Esophagus squamous epithelium (tissue), 5 donors: Measurements from ENCODE around the gene NRIP1. TPM values are rescaled to one million over a fixed set of nuclear protein-coding genes. Genes with fewer than 3 reads are reported as not detected.

Source experiments
- DNase-seq: peaks from one replicate; lab custom pipeline; 2025; lab: John Stamatoyannopoulos, UW
- H3K27ac ChIP-seq, 4 donors: fragments of 200-600 bp; sonication (generic); one replicate each; pipeline ENCODE4 v1.5.1; 2016 to 2019; ENCODE audit warnings: mild to moderate bottlenecking in 1 of 4
- H3K27me3 ChIP-seq, 4 donors: fragments of 200-600 bp; sonication (generic); 1 replicate in 3 of 4; 2 replicates in 1 of 4; pipeline versions ENCODE4 v1.5.1 to v1.6.0; 2017 to 2021; ENCODE audit warnings: antibody characterized with exemption in 1 of 4
- H3K36me3 ChIP-seq, 3 donors: fragments of 200-600 bp; sonication (generic); one replicate each; pipeline ENCODE4 v1.5.1; 2016 to 2019
- H3K4me1 ChIP-seq, 3 donors: fragments of 200-600 bp; sonication (generic); one replicate each; pipeline ENCODE4 v1.5.1; 2017 to 2019
- H3K4me3 ChIP-seq, 4 donors: fragments of 200-600 bp; sonication (generic); 1 replicate in 3 of 4; 2 replicates in 1 of 4; pipeline ENCODE4 v1.5.1; 2016 to 2019; ENCODE audit warnings: mild to moderate bottlenecking in 2 of 4, moderate library complexity in 1 of 4
- H3K9me3 ChIP-seq, 3 donors: fragments of 200-600 bp; sonication (generic); one replicate each; pipeline ENCODE4 v1.5.1; 2016 to 2019
- CTCF ChIP-seq, 6 experiments: fragments of 450-650 bp in 4 of 6; fragments of 200-600 bp in 2 of 6; sonication (generic) in 2 of 6; IDR thresholded peaks; one replicate each; pipeline ENCODE4 v1.5.1; 2016 to 2019; ENCODE audit warnings: antibody characterized with exemption in 6 of 6, mild to moderate bottlenecking in 4 of 6, moderate library complexity in 4 of 6
- POLR2A ChIP-seq, 4 donors: fragments of 450-650 bp; IDR thresholded peaks; one replicate each; pipeline ENCODE4 v1.6.1; 2017; ENCODE audit warnings: antibody characterized with exemption in 4 of 4, mild to moderate bottlenecking in 4 of 4, moderate library complexity in 3 of 4
- WGBS, 2 donors: methylation state at CpG; one replicate each; pipeline ENCODE4 v1.1.5; 2018; 5-methylcytosine and 5-hydroxymethylcytosine counted together
- intact Hi-C: fragments of 100-400 bp; cut with DNase I; formaldehyde crosslinking; loops from one replicate; pipeline ENCODE4 v1.15.0; 2022
- total RNA-seq, 4 donors: library from RNA; depleted of rRNA; stranded (reverse); fragments of >200 nt; gene quantifications; one replicate each; pipeline ENCODE4 v1.1.0, GENCODE V29; 2016
- donor health status: DM: yes; HTN: yes; CAD: no.

NRIP1 gene
- total RNA-seq, 4 donors from 2014 or later: 13.2 to 37.0 (median 31.1) TPM

GRCh38 chr21:15045017-15045416 lies 19.8 kb downstream of the NRIP1 start:
- Histone ChIP-seq H3K27me3 (no peaks in the 10 kb centered on the region), H3K27ac (no peak overlapping the region), H3K36me3 (peaks cover 0 to 18% (median 0%) of the 10 kb centered on the region in 3 donors), H3K9me3 (no peaks in the 10 kb centered on the region), H3K4me3 (no peak overlapping the region), H3K4me1 (peaks cover 0 to 9% (median 0%) of the 10 kb centered on the region in 3 donors)
- intact Hi-C loops: no loop called here
- no peak for DNase-seq
- no peak for TF ChIP-seq CTCF (IDR thresholded peaks at IDR 0.05)
- no peak for TF ChIP-seq POLR2A (IDR thresholded peaks at IDR 0.05)
- WGBS, 2 donors: 93 to 94% methylated on average over 3 of the region's 3 CpGs

GRCh38 chr21:15042531-15042930 lies 22.3 kb downstream of the NRIP1 start:
- no peak overlapping the region for H3K4me3 ChIP-seq
- intact Hi-C loops: no loop called here
- peaks cover 0 to 34% (median 0%) of the 10 kb centered on the region in 3 donors for H3K36me3 ChIP-seq
- no peaks in the 10 kb centered on the region for H3K4me1 ChIP-seq
- no peak overlapping the region for H3K27ac ChIP-seq
- no peaks in the 10 kb centered on the region for H3K27me3 ChIP-seq
- no peak for DNase-seq
- TF ChIP-seq POLR2A (IDR thresholded peaks at IDR 0.05) (no peak), CTCF (IDR thresholded peaks at IDR 0.05) (no peak)
- H3K9me3 ChIP-seq: no peaks in the 10 kb centered on the region

- Histone ChIP-seq H3K36me3 (peaks cover 0 to 37% (median 0%) of the 10 kb centered on the region in 3 donors), H3K27me3 (no peaks in the 10 kb centered on the region), H3K4me1 (peaks cover 0 to under 1% (median 0%) of the 10 kb centered on the region in 3 donors), H3K4me3 (no peak overlapping the region), H3K9me3 (no peaks in the 10 kb centered on the region), H3K27ac (no peak overlapping the region)
- intact Hi-C loops: no loop called here
- no peak for DNase-seq
- TF ChIP-seq POLR2A (IDR thresholded peaks at IDR 0.05) (no peak), CTCF (IDR thresholded peaks at IDR 0.05) (no peak)
- WGBS, 2 donors: 95 to 96% methylated on average over 1 of the region's 1 CpG
These were observed 25.0 kb downstream of the NRIP1 start for GRCh38 chr21:15039607-15040299.

- intact Hi-C loops: no loop called here
- no peak overlapping the region for H3K27ac ChIP-seq
- TF ChIP-seq POLR2A (IDR thresholded peaks at IDR 0.05) (no peak), CTCF (IDR thresholded peaks at IDR 0.05) (no peak)
These were observed 26.9 kb downstream of the NRIP1 start for GRCh38 chr21:15037900-15038293.

GRCh38 chr21:15037095-15037899 lies 27.5 kb downstream of the NRIP1 start:
- H3K4me3 ChIP-seq: no peak overlapping the region
- H3K9me3 ChIP-seq: no peaks in the 10 kb centered on the region
- intact Hi-C loops: no loop called here
- peaks cover 0 to 11% (median 0%) of the 10 kb centered on the region in 3 donors for H3K4me1 ChIP-seq
- peaks cover 0 to 29% (median 0%) of the 10 kb centered on the region in 3 donors for H3K36me3 ChIP-seq
- WGBS, 2 donors: 91% methylated on average over 5 of the region's 5 CpGs
- no peak for DNase-seq
- H3K27me3 ChIP-seq: no peaks in the 10 kb centered on the region
- TF ChIP-seq CTCF (IDR thresholded peaks at IDR 0.05) (peak in 1 of 6 experiments; percentile 4), POLR2A (IDR thresholded peaks at IDR 0.05) (no peak)
- no peak overlapping the region for H3K27ac ChIP-seq

More at GRCh38 chr21:15037900-15038293, 26.9 kb downstream of the NRIP1 start:
- H3K9me3 ChIP-seq: no peaks in the 10 kb centered on the region
- 81 to 88% methylated on average over 1 of the region's 1 CpG for WGBS, 2 donors
- peaks cover 0 to 11% (median 0%) of the 10 kb centered on the region in 3 donors for H3K4me1 ChIP-seq
- H3K36me3 ChIP-seq: peaks cover 0 to 35% (median 0%) of the 10 kb centered on the region in 3 donors
- H3K4me3 ChIP-seq: no peak overlapping the region
- no peaks in the 10 kb centered on the region for H3K27me3 ChIP-seq
- DNase-seq: no peak
